ENCODE data around the gene PRPF39.
"Not testable (repeated sequence)": the region's sequence is repeated elsewhere in the genome, so short reads cannot be mapped to it uniquely, and the experiment has no call there.

The PRPF39 gene

GRCh38 chr14:45142083-45142482 lies 58.2 kb downstream of the PRPF39 start:
- not testable (repeated sequence) for DNase-seq

GRCh38 chr14:45144658-45145057 lies 60.7 kb downstream of the PRPF39 start:
- no peak for DNase-seq

GRCh38 chr14:45145214-45145613 lies 61.3 kb downstream of the PRPF39 start:
- no peak for DNase-seq

- DNase-seq, result no peak
Observed at GRCh38 chr14:45149602-45150001, 65.7 kb downstream of the PRPF39 start.

- DNase-seq, result no peak
Observed at GRCh38 chr14:45150386-45150890, 66.5 kb downstream of the PRPF39 start.

- no peak for DNase-seq
Observed at GRCh38 chr14:45156067-45156466, 72.2 kb downstream of the PRPF39 start.
